ENCODE data around the gene CALB2. TPM values are rescaled to one million over a fixed set of nuclear protein-coding genes. Genes with fewer than 3 reads are reported as not detected.

The CALB2 gene
- total and polyA plus RNA-seq, 7 donors = 1.2 to 8.2 (median 5.2) TPM; not detected in 1

DNA sequence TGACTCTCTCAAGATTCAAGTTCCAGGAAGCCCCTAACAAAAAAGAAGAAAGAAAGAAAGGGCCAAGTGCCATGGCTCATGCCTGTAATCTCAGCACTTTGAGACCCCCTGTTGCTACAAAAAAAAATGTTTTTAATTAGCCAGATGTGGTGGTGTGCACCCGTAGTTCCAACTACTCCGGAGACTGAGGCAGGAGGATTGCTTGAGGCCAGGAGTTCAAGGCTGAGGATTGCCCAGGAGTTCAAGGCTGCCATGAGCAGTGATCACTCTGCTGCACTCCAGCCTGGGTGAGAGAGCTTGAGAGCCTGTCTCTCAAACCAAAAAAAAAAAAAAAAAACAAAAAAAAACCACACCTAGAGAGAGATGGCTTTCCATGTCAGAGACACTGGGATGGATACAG is 64.5 kb downstream of the CALB2 start:
- H3K4me3 ChIP-seq = no peak overlapping the region
- H3K9me3 ChIP-seq = no peaks in the 10 kb centered on the region
- intact Hi-C loops (cut with DNase I) = no loop called here
- WGBS, 2 donors = 74 to 81% methylated on average over 2 of the region's 2 CpGs
- no peak for DNase-seq
- H3K27me3 ChIP-seq = peaks cover 0 to 36% (median 20%) of the 10 kb centered on the region in 3 donors
- no peak overlapping the region for H3K27ac ChIP-seq
- H3K36me3 ChIP-seq = no peaks in the 10 kb centered on the region
- H3K4me1 ChIP-seq = no peaks in the 10 kb centered on the region
- TF ChIP-seq EP300 (IDR thresholded peaks at IDR 0.05) = no peak
- no peak for TF ChIP-seq POLR2AphosphoS5 (IDR thresholded peaks at IDR 0.05)
- TF ChIP-seq POLR2A (IDR thresholded peaks at IDR 0.05) = no peak
- no peak for TF ChIP-seq CTCF (IDR thresholded peaks at IDR 0.05)

DNA sequence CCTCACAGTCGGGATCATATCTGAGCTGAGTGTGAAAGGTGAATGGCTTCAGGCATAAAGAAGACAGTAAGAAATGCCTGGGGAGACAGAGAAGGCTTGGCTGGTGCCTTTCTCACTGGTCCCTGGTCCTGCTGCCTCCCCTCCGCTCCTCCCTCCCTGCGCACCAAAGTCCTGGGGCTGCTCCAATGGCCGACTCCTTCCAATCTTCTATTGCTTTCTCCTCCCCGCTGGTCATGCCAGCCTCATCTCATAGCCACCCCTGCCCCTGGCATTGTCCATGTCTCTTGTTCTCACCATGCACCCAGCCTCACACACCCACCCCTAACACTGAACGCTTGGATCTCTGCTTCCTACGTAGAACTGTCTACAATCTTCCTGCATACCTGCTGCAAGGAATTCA is 65.3 kb downstream of the CALB2 start:
- Histone ChIP-seq H3K36me3 (no peaks in the 10 kb centered on the region), H3K27me3 (peaks cover 0 to 42% (median 20%) of the 10 kb centered on the region in 3 donors), H3K27ac (no peak overlapping the region), H3K9me3 (no peaks in the 10 kb centered on the region), H3K4me3 (no peak overlapping the region), H3K4me1 (no peaks in the 10 kb centered on the region)
- no peak for DNase-seq
- 76 to 87% methylated on average over 7 of the region's 7 CpGs for WGBS, 2 donors
- TF ChIP-seq CTCF (IDR thresholded peaks at IDR 0.05) = no peak
- no peak for TF ChIP-seq POLR2A (IDR thresholded peaks at IDR 0.05)
- TF ChIP-seq POLR2AphosphoS5 (IDR thresholded peaks at IDR 0.05) = no peak
- no peak for TF ChIP-seq EP300 (IDR thresholded peaks at IDR 0.05)
- intact Hi-C loops (cut with DNase I) = no loop called here

DNA sequence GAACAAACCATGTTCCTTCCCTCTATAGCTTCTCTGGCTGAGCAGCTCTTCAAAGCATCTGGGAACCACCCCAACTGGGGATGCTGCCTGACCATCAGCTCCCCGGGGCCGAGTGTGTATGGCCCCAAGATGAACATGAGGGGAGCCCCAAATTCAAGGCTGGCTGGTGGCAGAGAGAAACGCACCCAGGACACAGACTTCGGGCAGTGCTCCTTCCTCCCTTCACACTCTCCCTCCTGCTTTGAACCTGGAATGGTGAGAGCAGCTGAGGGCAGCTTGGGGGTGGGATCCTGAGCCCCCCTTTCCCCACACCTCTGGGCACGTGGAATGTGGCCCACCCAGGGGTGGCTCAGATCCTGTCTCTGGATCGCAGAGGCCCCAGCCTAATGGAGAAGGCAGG is 66.1 kb downstream of the CALB2 start:
- no peak for DNase-seq
- TF ChIP-seq POLR2A (IDR thresholded peaks at IDR 0.05) = no peak
- TF ChIP-seq POLR2AphosphoS5 (IDR thresholded peaks at IDR 0.05) = no peak
- peaks cover 0 to 42% (median 20%) of the 10 kb centered on the region in 3 donors for H3K27me3 ChIP-seq
- no peaks in the 10 kb centered on the region for H3K36me3 ChIP-seq
- H3K27ac ChIP-seq = no peak overlapping the region
- 66 to 76% methylated on average over 6 of the region's 6 CpGs for WGBS, 2 donors
- H3K4me3 ChIP-seq = no peak overlapping the region
- no peaks in the 10 kb centered on the region for H3K4me1 ChIP-seq
- intact Hi-C loops (cut with DNase I) = no loop called here
- no peaks in the 10 kb centered on the region for H3K9me3 ChIP-seq

GRCh38 chr16:71425746-71426068 is 67.2 kb downstream of the CALB2 start:
- no peaks in the 10 kb centered on the region for H3K36me3 ChIP-seq
- no peaks in the 10 kb centered on the region for H3K9me3 ChIP-seq
- WGBS, 2 donors = 8 to 21% methylated on average over 18 of the region's 18 CpGs
- no peak for DNase-seq
- intact Hi-C loops (cut with DNase I) = no loop called here
- TF ChIP-seq EP300 (IDR thresholded peaks at IDR 0.05) = no peak
- no peak for TF ChIP-seq CTCF (IDR thresholded peaks at IDR 0.05)
- no peak for TF ChIP-seq POLR2AphosphoS5 (IDR thresholded peaks at IDR 0.05)
- TF ChIP-seq POLR2A (IDR thresholded peaks at IDR 0.05) = no peak
- H3K27ac ChIP-seq = no peak overlapping the region
- no peak overlapping the region for H3K4me3 ChIP-seq
- no peaks in the 10 kb centered on the region for H3K4me1 ChIP-seq
- peaks cover 0 to 42% (median 20%) of the 10 kb centered on the region in 3 donors for H3K27me3 ChIP-seq

GRCh38 chr16:71426069-71426879 is 67.8 kb downstream of the CALB2 start:
- Histone ChIP-seq H3K36me3 (no peaks in the 10 kb centered on the region), H3K4me3 (no peak overlapping the region), H3K4me1 (no peaks in the 10 kb centered on the region), H3K27ac (no peak overlapping the region), H3K27me3 (peaks cover 0 to 42% (median 20%) of the 10 kb centered on the region in 3 donors), H3K9me3 (no peaks in the 10 kb centered on the region)
- 3 to 8% methylated on average over 48 of the region's 48 CpGs for WGBS, 2 donors
- no peak for DNase-seq
- intact Hi-C loops (cut with DNase I) = no loop called here
- TF ChIP-seq EP300 (IDR thresholded peaks at IDR 0.05) = no peak
- TF ChIP-seq POLR2AphosphoS5 (IDR thresholded peaks at IDR 0.05) = no peak
- TF ChIP-seq POLR2A (IDR thresholded peaks at IDR 0.05) = no peak
- TF ChIP-seq CTCF (IDR thresholded peaks at IDR 0.05) = no peak

Data from sigmoid colon (tissue), 7 donors.